IPS-18c (cell line): ENCODE results near the gene LAMA4.

Experiments
- H3K4me3 ChIP-seq: 2 replicates; pipeline ENCODE4 v1.7.0; 2013; ENCODE audit warnings: low read depth, mild to moderate bottlenecking, low read length, moderate library complexity; ENCODE audit not compliant: insufficient read depth
- H3K9me3 ChIP-seq: one replicate; pipeline ENCODE4 v1.6.1; 2013; ENCODE audit warnings: mild to moderate bottlenecking, low read length, moderate library complexity; ENCODE audit not compliant: control insufficient read depth, insufficient read depth

LAMA4 gene

DNA sequence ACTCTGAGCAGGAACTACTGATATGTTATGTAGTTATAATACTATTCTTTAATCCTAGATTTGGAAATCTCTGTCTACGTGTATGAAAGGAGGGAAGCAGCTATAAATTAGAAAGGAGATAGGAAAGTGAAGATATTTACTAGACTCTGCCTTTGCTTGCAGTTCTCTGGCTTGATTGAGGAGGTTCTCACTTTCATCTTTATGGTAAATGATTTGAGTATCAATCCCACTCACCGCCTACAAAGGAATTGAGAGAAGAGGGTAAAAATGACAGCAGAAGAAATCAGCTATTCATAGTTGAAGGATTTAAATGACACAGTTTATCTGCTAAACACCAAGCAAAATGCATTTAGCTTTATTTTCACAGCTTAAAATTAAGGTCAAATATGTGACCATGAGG, 99.7 kb downstream of the LAMA4 start:
- H3K4me3 ChIP-seq: no peak overlapping the region
- no peaks in the 10 kb centered on the region for H3K9me3 ChIP-seq

DNA sequence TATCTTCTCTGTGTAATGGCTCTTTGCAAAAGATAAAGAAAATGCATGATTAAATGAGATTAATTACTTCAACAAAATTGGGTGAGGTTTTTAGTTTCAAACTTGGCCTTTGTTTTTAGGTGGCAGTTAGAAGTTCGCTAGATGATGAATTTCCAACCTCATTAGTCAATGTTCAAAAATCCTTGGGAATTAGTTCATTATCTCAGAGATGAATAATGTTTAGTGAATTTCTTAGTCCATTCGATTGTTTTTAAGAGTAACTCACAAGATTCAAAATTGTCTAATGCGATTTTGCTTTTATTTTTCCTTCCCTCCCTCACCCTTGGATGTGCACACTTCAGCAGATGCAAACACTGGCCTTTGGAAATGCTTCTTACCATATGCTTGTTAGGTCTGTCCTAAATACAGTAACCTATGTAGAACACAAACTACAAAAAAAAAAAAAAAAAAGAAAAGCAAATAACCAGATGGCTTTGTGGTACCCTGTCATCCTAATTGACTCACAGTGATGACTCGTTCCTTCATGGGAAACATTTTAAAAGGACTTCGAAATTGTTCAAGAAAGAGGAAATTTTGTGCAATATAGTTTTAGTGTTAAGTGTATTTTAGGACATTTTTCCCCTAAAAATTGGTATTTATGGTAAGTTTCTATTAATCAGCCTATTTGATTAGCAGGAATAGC, 100.3 kb downstream of the LAMA4 start:
- H3K4me3 ChIP-seq: no peak overlapping the region
- H3K9me3 ChIP-seq: no peaks in the 10 kb centered on the region

GRCh38 chr6:112150363-112150762, 104.0 kb downstream of the LAMA4 start:
- Histone ChIP-seq H3K4me3 (no peak overlapping the region), H3K9me3 (no peaks in the 10 kb centered on the region)

DNA sequence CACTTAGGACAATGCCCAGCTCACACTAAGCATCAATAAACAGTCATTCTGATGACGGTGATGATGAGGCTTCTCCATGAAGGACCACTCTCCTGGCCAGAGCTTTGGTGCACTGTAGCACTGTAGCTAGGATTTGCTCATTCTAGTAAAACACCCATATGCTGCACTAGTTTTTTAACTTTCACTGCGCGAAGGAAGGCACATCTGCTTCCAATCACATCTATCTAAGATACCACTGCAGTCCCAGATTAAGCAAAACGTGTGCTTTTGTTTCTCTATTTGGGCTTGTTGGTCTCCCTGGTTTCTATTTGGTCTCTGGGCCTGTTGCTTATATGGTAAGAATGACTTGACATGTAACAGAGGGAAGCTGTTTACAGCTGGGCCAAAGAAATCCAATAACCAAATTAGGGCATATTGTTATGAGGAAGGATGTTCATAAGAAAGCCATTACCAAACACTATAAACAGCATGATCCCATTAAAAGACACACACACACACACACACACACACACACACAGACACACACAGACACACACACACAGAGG, 104.6 kb downstream of the LAMA4 start:
- Histone ChIP-seq H3K9me3 (no peaks in the 10 kb centered on the region), H3K4me3 (no peak overlapping the region)

- Histone ChIP-seq H3K4me3 (no peak overlapping the region), H3K9me3 (no peaks in the 10 kb centered on the region)
These were observed 105.1 kb downstream of the LAMA4 start for GRCh38 chr6:112149236-112149635.

GRCh38 chr6:112148103-112148502, 106.3 kb downstream of the LAMA4 start:
- no peaks in the 10 kb centered on the region for H3K9me3 ChIP-seq
- no peak overlapping the region for H3K4me3 ChIP-seq

DNA sequence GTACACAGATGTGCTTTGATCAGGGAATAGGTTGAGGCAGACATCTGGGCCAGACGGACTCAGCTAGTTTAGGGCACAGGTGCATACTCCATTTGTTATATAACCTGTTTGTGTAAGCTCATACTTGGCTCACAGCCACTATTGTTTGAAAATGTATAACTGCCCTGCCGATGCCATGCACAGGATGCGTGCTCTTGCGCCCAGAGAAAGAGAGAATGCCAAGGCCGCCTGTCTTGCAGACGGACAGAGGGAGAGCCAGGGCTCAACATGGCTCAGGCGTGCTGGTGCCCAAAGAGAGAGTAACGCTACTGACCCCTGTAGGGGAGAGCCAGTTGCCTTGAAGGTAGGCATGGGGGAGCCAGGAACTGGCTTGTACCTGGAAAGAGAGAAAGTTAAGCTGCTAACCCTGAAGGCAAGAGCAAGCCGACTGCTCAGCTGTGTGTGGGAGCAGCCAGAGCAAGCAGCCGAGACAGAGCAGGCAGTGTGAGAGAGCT, 109.2 kb downstream of the LAMA4 start:
- Histone ChIP-seq H3K9me3 (no peaks in the 10 kb centered on the region), H3K4me3 (no peak overlapping the region)

DNA sequence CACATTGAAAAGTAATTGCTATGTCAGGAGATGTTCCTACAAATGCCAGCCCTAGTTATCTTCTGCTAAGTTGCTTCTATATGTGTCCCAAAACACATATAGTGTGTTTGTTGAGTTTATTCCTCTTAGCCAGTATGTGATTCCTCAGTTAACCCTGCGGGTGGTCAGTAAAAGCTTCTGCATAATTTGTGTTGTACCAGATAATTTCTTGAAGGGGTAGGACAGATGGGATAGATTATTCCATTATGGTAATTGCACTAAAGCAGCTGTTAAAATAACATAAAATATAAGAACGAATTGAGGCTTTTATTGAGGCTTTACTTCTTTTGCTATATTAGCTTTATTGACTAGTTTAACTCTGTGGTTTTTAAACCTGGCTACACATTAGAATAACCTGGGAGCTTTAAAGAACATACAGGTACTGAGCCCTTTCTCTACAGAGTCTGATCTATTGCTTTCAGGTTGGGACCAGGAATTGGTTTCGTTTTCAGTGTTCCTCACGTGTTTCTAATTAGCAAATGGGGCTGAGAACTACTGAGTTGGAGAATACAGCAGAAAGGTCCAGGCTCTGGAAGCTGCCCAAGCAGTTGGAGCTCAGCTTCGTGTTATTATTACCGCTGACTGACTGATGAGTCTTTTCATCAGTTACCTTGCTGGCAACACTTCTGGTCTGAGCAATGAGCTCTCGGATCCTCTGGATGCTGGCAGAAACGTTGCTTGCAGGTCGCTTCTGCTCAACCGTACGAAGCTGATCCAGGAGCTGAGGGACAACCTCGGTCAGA, 110.0 kb downstream of the LAMA4 start:
- Histone ChIP-seq H3K9me3 (no peaks in the 10 kb centered on the region), H3K4me3 (no peak overlapping the region)

DNA sequence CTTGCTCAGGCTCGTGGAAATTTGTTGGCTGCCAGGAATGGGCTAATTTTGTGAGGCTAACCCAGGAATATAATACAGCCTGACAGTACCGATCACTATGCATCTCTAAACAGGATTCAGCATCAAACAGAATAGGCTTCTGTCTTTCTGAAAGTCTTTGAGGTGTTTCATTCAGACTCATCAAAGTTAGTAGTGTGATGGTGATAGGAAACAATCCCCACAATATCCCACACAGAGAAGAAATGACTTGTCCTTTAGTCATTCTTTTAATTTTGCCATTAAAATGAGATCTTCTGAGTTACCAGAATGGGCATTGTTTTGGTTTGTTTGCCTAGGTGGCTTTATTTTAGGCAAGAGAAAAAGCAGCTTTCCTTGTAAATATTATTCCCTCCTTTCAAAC, 112.7 kb downstream of the LAMA4 start:
- Histone ChIP-seq H3K4me3 (no peak overlapping the region), H3K9me3 (no peaks in the 10 kb centered on the region)

GRCh38 chr6:112139052-112139451, 115.3 kb downstream of the LAMA4 start:
- Histone ChIP-seq H3K9me3 (no peaks in the 10 kb centered on the region), H3K4me3 (no peak overlapping the region)

GRCh38 chr6:112130878-112131277, 123.5 kb downstream of the LAMA4 start:
- no peak overlapping the region for H3K4me3 ChIP-seq

DNA sequence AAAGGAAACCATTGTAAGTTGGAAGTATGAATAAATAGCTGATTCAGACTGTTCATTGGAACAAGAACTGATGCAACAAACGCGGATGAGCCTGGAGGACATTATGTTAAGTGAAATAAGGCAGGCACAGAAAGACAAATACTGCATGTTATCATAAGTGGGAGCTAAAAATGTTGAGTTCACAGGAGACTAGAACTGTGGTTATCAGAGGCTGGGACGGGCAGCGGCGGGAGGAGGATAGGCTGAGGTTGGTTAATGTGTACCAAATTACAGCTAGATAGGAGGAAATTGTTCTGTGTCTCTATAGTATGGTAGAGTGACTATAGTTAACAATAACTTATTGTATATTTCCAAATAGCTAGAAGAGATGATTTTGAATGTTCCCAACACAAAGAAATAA, 126.2 kb downstream of the LAMA4 start:
- Histone ChIP-seq H3K4me3 (no peak overlapping the region), H3K9me3 (no peaks in the 10 kb centered on the region)

More at GRCh38 chr6:112130878-112131277, 123.5 kb downstream of the LAMA4 start:
- no peaks in the 10 kb centered on the region for H3K9me3 ChIP-seq

GRCh38 chr6:112123982-112124381, 130.4 kb downstream of the LAMA4 start:
- Histone ChIP-seq H3K9me3 (no peaks in the 10 kb centered on the region), H3K4me3 (no peak overlapping the region)

- H3K4me3 ChIP-seq: no peak overlapping the region
- no peaks in the 10 kb centered on the region for H3K9me3 ChIP-seq
These were observed 131.6 kb downstream of the LAMA4 start for GRCh38 chr6:112122756-112123155.

GRCh38 chr6:112118034-112118433, 136.3 kb downstream of the LAMA4 start:
- Histone ChIP-seq H3K4me3 (no peak overlapping the region), H3K9me3 (no peaks in the 10 kb centered on the region)

DNA sequence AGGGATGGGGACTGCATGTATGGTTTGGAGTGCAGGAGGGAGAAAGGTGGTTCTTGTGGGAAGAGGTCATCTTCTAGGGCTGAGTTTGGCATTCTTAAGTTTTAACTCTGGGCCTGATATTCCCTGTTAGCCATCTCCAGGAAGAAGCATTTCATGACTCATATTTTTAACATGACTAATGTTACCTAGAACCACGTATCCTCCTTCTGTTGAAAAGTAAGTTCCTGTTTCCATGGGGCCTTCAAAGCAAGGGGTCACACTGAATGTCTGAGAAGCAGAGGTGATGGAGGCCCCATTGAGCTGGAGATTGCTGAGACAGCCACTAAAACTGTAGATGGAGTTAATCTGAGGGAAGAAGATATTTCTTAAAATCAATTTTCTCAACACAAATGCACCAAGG, 136.8 kb downstream of the LAMA4 start:
- Histone ChIP-seq H3K4me3 (no peak overlapping the region), H3K9me3 (no peaks in the 10 kb centered on the region)

- no peaks in the 10 kb centered on the region for H3K9me3 ChIP-seq
- H3K4me3 ChIP-seq: no peak overlapping the region
These were observed 138.1 kb downstream of the LAMA4 start for GRCh38 chr6:112116221-112116620.

DNA sequence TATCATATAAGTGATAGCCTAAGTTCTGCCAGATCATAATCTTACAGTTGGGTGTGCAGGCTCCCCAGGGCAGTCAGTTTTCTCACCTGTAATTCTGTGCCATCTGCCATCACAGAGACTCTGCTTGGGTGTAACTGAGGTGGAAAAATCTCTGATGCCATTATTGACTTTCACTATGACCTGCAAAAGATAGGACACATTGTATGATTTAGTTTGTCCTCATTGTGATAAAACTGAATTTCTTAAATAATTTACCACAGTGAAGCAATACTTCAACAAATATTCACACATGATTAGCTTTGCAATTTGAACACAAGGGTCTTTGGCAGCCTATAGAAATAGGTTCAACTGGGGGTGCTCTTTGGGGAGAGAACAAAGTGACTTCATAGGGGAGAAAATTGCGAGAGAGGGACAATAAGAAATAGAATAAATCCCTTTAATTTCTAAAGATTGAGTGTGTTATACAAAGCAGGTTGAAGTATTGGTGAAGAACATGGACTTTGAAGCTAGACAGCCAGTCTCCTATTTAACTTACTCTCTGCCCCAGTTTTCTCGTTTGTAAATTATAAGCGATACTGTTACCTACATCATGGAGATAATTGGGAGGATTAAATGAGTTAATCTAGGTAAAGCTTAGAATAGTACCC, 139.7 kb downstream of the LAMA4 start:
- Histone ChIP-seq H3K9me3 (no peaks in the 10 kb centered on the region), H3K4me3 (no peak overlapping the region)
